OCI-LY3 (cell line): ENCODE results near the gene MFSD2A.

ENCODE experiments used
- EZH2phosphoT487 ChIP-seq: fragments of 200-600 bp; shearing (Covaris generic); IDR thresholded peaks from 2 replicates; pipeline ENCODE4 v1.6.1; 2018; ENCODE audit warnings: antibody characterized with exemption, mixed run types, low read depth
- TF ChIP-seq, protein P1 (sequence below): fragments of 200-600, 300-600 bp; sonication (generic); IDR thresholded peaks from 2 replicates; pipeline ENCODE4 v1.5.1; 2014; ENCODE audit warnings: antibody characterized with exemption, low read length, low read depth

DNA sequence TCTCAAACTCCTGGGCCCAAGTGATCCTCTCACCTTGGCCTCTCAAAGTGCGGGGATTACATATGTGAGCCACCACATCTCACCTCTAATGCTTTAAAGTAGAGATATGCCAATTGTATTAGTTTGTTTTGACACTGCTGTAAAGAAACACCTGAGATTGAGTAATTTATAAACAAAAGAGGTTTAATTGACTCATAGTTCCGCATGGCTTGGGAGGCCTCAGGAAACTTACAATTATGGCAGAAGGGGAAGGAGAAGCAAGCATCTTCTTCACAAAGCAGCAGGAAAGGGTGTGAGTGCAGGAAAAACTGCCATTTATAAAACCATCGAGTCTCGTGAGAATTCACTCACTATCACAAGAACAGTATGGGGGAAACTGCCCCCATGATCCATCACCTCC is 49.8 kb upstream of the MFSD2A start:
- TF ChIP-seq, protein P1, sequence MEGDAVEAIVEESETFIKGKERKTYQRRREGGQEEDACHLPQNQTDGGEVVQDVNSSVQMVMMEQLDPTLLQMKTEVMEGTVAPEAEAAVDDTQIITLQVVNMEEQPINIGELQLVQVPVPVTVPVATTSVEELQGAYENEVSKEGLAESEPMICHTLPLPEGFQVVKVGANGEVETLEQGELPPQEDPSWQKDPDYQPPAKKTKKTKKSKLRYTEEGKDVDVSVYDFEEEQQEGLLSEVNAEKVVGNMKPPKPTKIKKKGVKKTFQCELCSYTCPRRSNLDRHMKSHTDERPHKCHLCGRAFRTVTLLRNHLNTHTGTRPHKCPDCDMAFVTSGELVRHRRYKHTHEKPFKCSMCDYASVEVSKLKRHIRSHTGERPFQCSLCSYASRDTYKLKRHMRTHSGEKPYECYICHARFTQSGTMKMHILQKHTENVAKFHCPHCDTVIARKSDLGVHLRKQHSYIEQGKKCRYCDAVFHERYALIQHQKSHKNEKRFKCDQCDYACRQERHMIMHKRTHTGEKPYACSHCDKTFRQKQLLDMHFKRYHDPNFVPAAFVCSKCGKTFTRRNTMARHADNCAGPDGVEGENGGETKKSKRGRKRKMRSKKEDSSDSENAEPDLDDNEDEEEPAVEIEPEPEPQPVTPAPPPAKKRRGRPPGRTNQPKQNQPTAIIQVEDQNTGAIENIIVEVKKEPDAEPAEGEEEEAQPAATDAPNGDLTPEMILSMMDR: no peak
- no peak for TF ChIP-seq EZH2phosphoT487
